ENCODE measurements around the gene CAMK2A. TPM values are rescaled to one million over a fixed set of nuclear protein-coding genes. Genes with fewer than 3 reads are reported as not detected.

The CAMK2A gene
- total and polyA plus RNA-seq, 2 donors (not counting 1 experiment from before 2014, with no cell fraction given) = 2.1 to 3.1 TPM

DNA sequence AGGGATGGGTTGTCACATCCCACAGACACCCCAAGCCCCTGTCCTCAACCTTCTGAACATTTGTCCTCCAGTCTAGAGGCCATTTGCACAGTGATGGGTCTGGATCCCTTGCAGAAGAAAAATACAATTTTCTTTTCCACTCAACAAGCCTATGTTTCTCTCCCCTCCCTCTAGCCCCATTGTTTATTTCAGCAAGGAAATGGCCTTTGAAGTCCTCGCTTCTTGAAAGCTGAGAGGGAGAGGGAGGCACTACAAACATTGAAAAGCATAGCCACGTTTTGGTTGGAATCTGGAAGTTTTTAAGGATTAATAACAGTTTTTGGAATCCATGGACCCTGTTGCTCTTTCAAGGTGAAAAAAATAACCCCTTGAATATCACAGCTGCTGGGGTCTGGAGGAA is 37.1 kb upstream of the CAMK2A start:
- Histone ChIP-seq H3K4me2 (ENCODE audit: extremely low read depth, insufficient read depth, low read length) (no peak overlapping the region), H3K9me3 (ENCODE audit: control insufficient read depth, insufficient read depth, low read depth, low read length) (no peaks in the 10 kb centered on the region), H3K27ac (ENCODE audit: insufficient read depth, low read length) (no peak overlapping the region), H2AFZ (ENCODE audit: low read length) (no peak overlapping the region), H3K9ac (ENCODE audit: insufficient read depth, low read length) (no peak overlapping the region), H3K4me3 (replicated peaks in 1 of 4; ENCODE audit: control extremely low read depth in 1 of 4, insufficient read depth in 1 of 4, low read depth in 3 of 4, low read length in 4 of 4) (no peak overlapping the region), H3K36me3 (ENCODE audit: control insufficient read depth, insufficient read depth, low read length) (no peaks in the 10 kb centered on the region), H3K79me2 (ENCODE audit: control insufficient read depth, insufficient read depth, low read length) (no peaks in the 10 kb centered on the region), H4K20me1 (ENCODE audit: control insufficient read depth, extremely low read depth, insufficient read depth, low read length) (no peaks in the 10 kb centered on the region), H3K27me3 (ENCODE audit: control insufficient read depth, insufficient read depth, low read length) (no peaks in the 10 kb centered on the region), H3K4me1 (ENCODE audit: control insufficient read depth, extremely low read depth, insufficient read depth, low read length) (no peaks in the 10 kb centered on the region)
- no peak for DNase-seq (ENCODE audit: low read depth in 2 of 2)
- no peak for TF ChIP-seq EZH2 (IDR thresholded peaks at IDR 0.05; ENCODE audit: low read length, missing control alignments)
- TF ChIP-seq, protein P1, sequence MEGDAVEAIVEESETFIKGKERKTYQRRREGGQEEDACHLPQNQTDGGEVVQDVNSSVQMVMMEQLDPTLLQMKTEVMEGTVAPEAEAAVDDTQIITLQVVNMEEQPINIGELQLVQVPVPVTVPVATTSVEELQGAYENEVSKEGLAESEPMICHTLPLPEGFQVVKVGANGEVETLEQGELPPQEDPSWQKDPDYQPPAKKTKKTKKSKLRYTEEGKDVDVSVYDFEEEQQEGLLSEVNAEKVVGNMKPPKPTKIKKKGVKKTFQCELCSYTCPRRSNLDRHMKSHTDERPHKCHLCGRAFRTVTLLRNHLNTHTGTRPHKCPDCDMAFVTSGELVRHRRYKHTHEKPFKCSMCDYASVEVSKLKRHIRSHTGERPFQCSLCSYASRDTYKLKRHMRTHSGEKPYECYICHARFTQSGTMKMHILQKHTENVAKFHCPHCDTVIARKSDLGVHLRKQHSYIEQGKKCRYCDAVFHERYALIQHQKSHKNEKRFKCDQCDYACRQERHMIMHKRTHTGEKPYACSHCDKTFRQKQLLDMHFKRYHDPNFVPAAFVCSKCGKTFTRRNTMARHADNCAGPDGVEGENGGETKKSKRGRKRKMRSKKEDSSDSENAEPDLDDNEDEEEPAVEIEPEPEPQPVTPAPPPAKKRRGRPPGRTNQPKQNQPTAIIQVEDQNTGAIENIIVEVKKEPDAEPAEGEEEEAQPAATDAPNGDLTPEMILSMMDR (conservative IDR thresholded peaks at IDR 0.05 in 1 of 2, IDR thresholded peaks at IDR 0.05 in 1 of 2; ENCODE audit: low read depth in 1 of 2, low read length in 2 of 2) = no peak

DNA sequence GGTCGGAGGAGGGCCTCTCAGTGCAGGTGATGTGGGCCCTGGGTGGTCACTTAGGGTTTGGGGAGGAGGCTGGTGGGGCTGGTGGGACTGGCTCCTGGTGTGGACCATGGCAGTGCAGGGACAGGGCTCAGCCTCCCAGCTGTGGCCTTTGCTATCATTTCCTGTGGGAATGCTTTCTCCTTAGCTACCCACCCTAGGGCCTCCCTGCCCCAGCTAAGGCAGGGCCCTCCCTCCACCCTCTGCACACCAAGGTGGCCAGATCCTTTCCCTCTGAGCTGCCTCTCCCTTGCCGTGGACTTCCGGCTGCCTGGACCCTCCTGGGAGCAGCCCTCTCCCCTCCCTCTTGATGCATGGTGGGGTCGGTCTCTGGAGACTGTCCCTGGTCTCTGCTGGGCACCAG is 35.9 kb upstream of the CAMK2A start:
- Histone ChIP-seq H3K36me3 (ENCODE audit: control insufficient read depth, insufficient read depth, low read length) (no peaks in the 10 kb centered on the region), H3K27me3 (ENCODE audit: control insufficient read depth, insufficient read depth, low read length) (no peaks in the 10 kb centered on the region), H3K9me3 (ENCODE audit: control insufficient read depth, insufficient read depth, low read depth, low read length) (no peaks in the 10 kb centered on the region), H3K4me2 (ENCODE audit: extremely low read depth, insufficient read depth, low read length) (no peak overlapping the region), H3K4me1 (ENCODE audit: control insufficient read depth, extremely low read depth, insufficient read depth, low read length) (peaks cover 2% of the 10 kb centered on the region), H3K79me2 (ENCODE audit: control insufficient read depth, insufficient read depth, low read length) (no peaks in the 10 kb centered on the region), H3K9ac (ENCODE audit: insufficient read depth, low read length) (no peak overlapping the region), H4K20me1 (ENCODE audit: control insufficient read depth, extremely low read depth, insufficient read depth, low read length) (no peaks in the 10 kb centered on the region), H3K4me3 (replicated peaks in 1 of 4; ENCODE audit: control extremely low read depth in 1 of 4, insufficient read depth in 1 of 4, low read depth in 3 of 4, low read length in 4 of 4) (no peak overlapping the region), H2AFZ (ENCODE audit: low read length) (no peak overlapping the region), H3K27ac (ENCODE audit: insufficient read depth, low read length) (no peak overlapping the region)
- DNase-seq (ENCODE audit: low read depth in 2 of 2) = no peak
- TF ChIP-seq, protein P1 (conservative IDR thresholded peaks at IDR 0.05 in 1 of 2, IDR thresholded peaks at IDR 0.05 in 1 of 2; ENCODE audit: low read depth in 1 of 2, low read length in 2 of 2) = no peak
- TF ChIP-seq EZH2 (IDR thresholded peaks at IDR 0.05; ENCODE audit: low read length, missing control alignments) = no peak

DNA sequence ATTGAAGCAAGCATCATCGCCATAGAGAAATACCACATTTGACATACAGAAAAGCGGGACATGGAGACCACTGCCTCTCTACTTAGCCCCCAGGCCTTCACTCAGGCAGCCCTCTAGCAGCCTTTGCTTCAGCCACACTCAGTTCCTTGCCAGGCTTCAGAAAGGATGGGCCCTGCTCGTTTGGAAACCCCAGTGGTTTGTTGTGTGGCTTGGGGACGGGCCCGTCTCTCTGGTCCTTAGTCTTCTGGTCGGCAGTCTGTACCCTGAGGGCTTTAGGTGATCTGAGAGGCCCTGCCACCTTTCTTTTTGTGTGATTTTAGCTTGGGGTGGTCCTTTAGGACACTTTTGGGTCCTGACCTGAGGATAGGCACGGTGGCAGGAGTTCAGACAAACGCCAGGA is 34.2 kb upstream of the CAMK2A start:
- no peak for DNase-seq (ENCODE audit: low read depth in 2 of 2)
- no peaks in the 10 kb centered on the region for H3K9me3 ChIP-seq (ENCODE audit: control insufficient read depth, insufficient read depth, low read depth, low read length)
- no peak overlapping the region for H3K9ac ChIP-seq (ENCODE audit: insufficient read depth, low read length)
- no peak overlapping the region for H2AFZ ChIP-seq (ENCODE audit: low read length)
- H3K4me2 ChIP-seq (ENCODE audit: extremely low read depth, insufficient read depth, low read length) = no peak overlapping the region
- H3K36me3 ChIP-seq (ENCODE audit: control insufficient read depth, insufficient read depth, low read length) = no peaks in the 10 kb centered on the region
- peaks cover 11% of the 10 kb centered on the region for H3K4me1 ChIP-seq (ENCODE audit: control insufficient read depth, extremely low read depth, insufficient read depth, low read length)
- TF ChIP-seq, protein P1 (conservative IDR thresholded peaks at IDR 0.05 in 1 of 2, IDR thresholded peaks at IDR 0.05 in 1 of 2; ENCODE audit: low read depth in 1 of 2, low read length in 2 of 2) = no peak
- no peak for TF ChIP-seq EZH2 (IDR thresholded peaks at IDR 0.05; ENCODE audit: low read length, missing control alignments)
- H4K20me1 ChIP-seq (ENCODE audit: control insufficient read depth, extremely low read depth, insufficient read depth, low read length) = no peaks in the 10 kb centered on the region
- no peak overlapping the region for H3K27ac ChIP-seq (ENCODE audit: insufficient read depth, low read length)
- no peaks in the 10 kb centered on the region for H3K27me3 ChIP-seq (ENCODE audit: control insufficient read depth, insufficient read depth, low read length)
- no peaks in the 10 kb centered on the region for H3K79me2 ChIP-seq (ENCODE audit: control insufficient read depth, insufficient read depth, low read length)
- H3K4me3 ChIP-seq (replicated peaks in 1 of 4; ENCODE audit: control extremely low read depth in 1 of 4, insufficient read depth in 1 of 4, low read depth in 3 of 4, low read length in 4 of 4) = no peak overlapping the region

All from fibroblast of lung (primary cell).